ENCODE results near the gene LRFN3. TPM values are rescaled to one million over a fixed set of nuclear protein-coding genes. Genes with fewer than 3 reads are reported as not detected.

Gene LRFN3, protein sequence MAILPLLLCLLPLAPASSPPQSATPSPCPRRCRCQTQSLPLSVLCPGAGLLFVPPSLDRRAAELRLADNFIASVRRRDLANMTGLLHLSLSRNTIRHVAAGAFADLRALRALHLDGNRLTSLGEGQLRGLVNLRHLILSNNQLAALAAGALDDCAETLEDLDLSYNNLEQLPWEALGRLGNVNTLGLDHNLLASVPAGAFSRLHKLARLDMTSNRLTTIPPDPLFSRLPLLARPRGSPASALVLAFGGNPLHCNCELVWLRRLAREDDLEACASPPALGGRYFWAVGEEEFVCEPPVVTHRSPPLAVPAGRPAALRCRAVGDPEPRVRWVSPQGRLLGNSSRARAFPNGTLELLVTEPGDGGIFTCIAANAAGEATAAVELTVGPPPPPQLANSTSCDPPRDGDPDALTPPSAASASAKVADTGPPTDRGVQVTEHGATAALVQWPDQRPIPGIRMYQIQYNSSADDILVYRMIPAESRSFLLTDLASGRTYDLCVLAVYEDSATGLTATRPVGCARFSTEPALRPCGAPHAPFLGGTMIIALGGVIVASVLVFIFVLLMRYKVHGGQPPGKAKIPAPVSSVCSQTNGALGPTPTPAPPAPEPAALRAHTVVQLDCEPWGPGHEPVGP
- total RNA-seq (10 to 100 TPM; 10.6 to 31.2 (median 21.9) TPM), polyA plus RNA-seq (10 to 100 TPM in 1 of 2 donors, 1 to 10 TPM in 1; 6.4 to 13.4 TPM)
- long read RNA-seq, donor 1, transcript LRFN3-201 (3 exons, 2,513 nt), result major isoform, 11 of 34 reads
- long read RNA-seq, donor 1, partial matches to known transcripts, result 23 of 34 reads
- long read RNA-seq, donor 1, other reads (novel, unspliced or antisense), result 0 of 34 reads
- long read RNA-seq, donor 2, result 0 reads
- long read RNA-seq, donor 3, transcript LRFN3-201 (3 exons, 2,513 nt), result major isoform, 37 of 52 reads
- long read RNA-seq, donor 3, partial matches to known transcripts, result 15 of 52 reads
- long read RNA-seq, donor 3, other reads (novel, unspliced or antisense), result 0 of 52 reads

DNA sequence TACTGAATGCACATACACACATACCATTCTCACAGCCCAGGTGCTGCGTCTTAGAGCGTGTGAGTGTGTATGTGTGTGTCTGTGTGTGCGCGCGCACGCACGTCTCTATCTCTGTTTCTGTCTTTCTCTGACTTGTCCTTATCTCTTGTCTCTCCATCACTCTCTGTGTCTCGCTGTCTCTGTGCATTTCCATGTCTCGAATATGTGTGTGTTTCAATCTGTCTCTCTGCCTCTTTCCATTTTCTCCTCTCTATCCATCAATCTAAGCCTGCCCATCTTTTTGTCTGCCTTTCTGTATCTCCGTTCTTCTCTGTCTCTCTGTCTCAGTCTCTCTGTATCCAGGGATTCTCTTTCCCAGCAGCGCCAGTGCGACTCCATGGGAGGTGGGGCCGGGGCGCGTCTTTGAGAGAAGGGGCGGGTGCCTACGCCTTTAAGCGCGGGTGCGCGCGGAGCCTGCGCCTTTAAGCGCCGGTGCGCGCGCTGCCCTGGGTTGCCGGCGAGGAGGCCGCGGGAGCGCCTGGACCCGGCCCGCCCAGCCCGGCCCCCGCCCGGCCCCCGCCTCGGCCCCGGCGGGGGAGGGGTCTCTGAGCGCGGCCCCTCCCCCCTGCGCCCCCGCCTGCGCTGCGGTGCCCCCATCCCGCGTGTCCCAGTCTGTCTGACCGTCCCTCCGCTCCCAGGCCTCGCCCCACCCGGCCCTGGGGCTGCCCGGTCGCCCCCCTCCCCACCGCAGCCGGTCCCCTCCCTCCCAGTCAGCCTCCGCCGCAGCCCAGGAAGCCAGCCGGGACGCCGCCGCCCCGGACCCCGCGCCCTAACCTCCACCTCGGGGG lies at the start of gene LRFN3:
Gene LRFN3, plus strand, starts transcription at position 464 of the 827 bp plus-strand sequence. CDS start 3,052 bp downstream, outside the sequence.
- TF ChIP-seq POLR2A (IDR thresholded peaks at IDR 0.05) (no peak), EP300 (IDR thresholded peaks at IDR 0.05) (no peak)
- TF ChIP-seq, protein P1, sequence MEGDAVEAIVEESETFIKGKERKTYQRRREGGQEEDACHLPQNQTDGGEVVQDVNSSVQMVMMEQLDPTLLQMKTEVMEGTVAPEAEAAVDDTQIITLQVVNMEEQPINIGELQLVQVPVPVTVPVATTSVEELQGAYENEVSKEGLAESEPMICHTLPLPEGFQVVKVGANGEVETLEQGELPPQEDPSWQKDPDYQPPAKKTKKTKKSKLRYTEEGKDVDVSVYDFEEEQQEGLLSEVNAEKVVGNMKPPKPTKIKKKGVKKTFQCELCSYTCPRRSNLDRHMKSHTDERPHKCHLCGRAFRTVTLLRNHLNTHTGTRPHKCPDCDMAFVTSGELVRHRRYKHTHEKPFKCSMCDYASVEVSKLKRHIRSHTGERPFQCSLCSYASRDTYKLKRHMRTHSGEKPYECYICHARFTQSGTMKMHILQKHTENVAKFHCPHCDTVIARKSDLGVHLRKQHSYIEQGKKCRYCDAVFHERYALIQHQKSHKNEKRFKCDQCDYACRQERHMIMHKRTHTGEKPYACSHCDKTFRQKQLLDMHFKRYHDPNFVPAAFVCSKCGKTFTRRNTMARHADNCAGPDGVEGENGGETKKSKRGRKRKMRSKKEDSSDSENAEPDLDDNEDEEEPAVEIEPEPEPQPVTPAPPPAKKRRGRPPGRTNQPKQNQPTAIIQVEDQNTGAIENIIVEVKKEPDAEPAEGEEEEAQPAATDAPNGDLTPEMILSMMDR (IDR thresholded peaks at IDR 0.05), result no peak
- Histone ChIP-seq H3K4me3 (peak within 1 kb of the TSS; percentile 60), H3K4me1 (ENCODE audit: insufficient read depth) (peaks cover 13% of the 10 kb centered on the region), H3K36me3 (no peaks in the 10 kb centered on the region), H3K27ac (peak within 1 kb of the TSS; percentile 80), H3K9me3 (no peaks in the 10 kb centered on the region), H3K27me3 (no peaks in the 10 kb centered on the region)
- peak; percentile 68 to 82 (median 77) for DNase-seq
- WGBS, 3 donors, result 0 to 1% (median 1%) methylated on average over 16 to 68 of the region's 68 CpGs
- intact Hi-C loops (cut with DNase I), result loop anchor here in 2 of 4 donors (10.0 kb wide), 1 partner anchor 241 kb away; no protein-coding TSS in a partner anchor

DNA sequence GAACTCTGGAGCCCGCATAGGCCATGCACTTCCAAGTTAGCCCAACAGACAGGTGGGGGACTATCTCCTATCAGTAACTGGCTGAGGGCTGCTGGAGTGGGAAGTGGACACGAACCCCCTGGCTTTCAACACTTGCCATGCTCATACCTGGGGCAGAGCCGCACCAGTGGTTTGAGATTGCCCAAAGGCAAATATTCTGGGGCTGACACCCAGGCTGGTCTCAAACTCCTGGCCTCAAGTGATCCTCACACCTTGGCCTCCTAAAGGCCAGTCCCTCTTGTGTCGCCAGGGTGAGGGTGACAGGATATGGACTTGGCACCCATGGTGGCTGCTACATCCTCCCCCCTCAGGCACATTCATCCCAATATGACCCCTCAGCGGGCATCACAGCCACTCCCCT lies 49.0 kb upstream of the LRFN3 start:
- no peak for DNase-seq
- no peak overlapping the region for H3K4me3 ChIP-seq
- H3K36me3 ChIP-seq, result no peaks in the 10 kb centered on the region
- no peaks in the 10 kb centered on the region for H3K9me3 ChIP-seq
- no peaks in the 10 kb centered on the region for H3K27me3 ChIP-seq
- 91 to 92% (median 92%) methylated on average over 5 of the region's 5 CpGs for WGBS, 3 donors
- H3K4me1 ChIP-seq (ENCODE audit: insufficient read depth), result no peaks in the 10 kb centered on the region
- intact Hi-C loops (cut with DNase I), result no loop called here
- TF ChIP-seq POLR2A (IDR thresholded peaks at IDR 0.05) (no peak), EP300 (IDR thresholded peaks at IDR 0.05) (no peak)
- TF ChIP-seq, protein P1 (IDR thresholded peaks at IDR 0.05), result no peak
- no peak overlapping the region for H3K27ac ChIP-seq

DNA sequence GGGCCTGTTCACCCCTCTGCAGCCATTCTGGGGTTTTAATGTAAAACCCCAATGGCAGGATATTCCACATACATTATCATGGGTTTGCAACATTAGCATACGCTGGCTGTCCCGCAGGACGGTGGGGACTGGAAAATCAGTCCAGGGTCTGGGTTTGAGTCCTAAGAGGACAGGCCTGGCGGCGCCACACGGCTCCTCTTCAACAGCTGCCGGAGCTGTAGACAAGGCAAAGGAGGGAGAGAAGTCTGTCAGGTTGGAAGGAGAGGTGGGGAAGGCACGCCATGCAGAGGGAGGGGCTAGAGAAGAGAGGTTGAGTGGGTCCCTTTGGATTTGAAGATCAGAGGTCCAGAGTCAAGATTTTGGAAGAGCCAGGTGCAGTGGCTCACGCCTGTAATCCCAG lies 47.8 kb upstream of the LRFN3 start:
- H3K36me3 ChIP-seq, result no peaks in the 10 kb centered on the region
- TF ChIP-seq, protein P1 (IDR thresholded peaks at IDR 0.05), result no peak
- TF ChIP-seq EP300 (IDR thresholded peaks at IDR 0.05) (no peak), POLR2A (IDR thresholded peaks at IDR 0.05) (no peak)
- no peaks in the 10 kb centered on the region for H3K27me3 ChIP-seq
- H3K4me1 ChIP-seq (ENCODE audit: insufficient read depth), result no peaks in the 10 kb centered on the region
- no peak overlapping the region for H3K27ac ChIP-seq
- no peaks in the 10 kb centered on the region for H3K9me3 ChIP-seq
- no peak for DNase-seq
- intact Hi-C loops (cut with DNase I), result no loop called here
- H3K4me3 ChIP-seq, result no peak overlapping the region
- 85 to 91% (median 91%) methylated on average over 9 of the region's 9 CpGs for WGBS, 3 donors
